ENCODE measurements around the gene ELP4. TPM values are rescaled to one million over a fixed set of nuclear protein-coding genes. Genes with fewer than 3 reads are reported as not detected.

The ELP4 gene
- total and polyA plus RNA-seq, 9 of the 15 experiments (the other 6 are each of a cell fraction or from before 2014, with no cell fraction given) = 24.1 to 60.3 (median 38.7) TPM

- POLR2A ChIA-PET = no interaction called here
- Histone ChIP-seq H3K79me2 (ENCODE audit: control insufficient read depth, insufficient read depth, low read length) (no peaks in the 10 kb centered on the region), H3K4me1 (replicated peaks in 1 of 2; ENCODE audit: control insufficient read depth in 2 of 2, insufficient read depth in 2 of 2, low read length in 2 of 2) (no peaks in the 10 kb centered on the region), H3K9ac (ENCODE audit: insufficient read depth in 1 of 2, low read depth in 2 of 2, low read length in 2 of 2) (no peak overlapping the region), H3K9me3 (replicated peaks; ENCODE audit: control insufficient read depth, insufficient read depth, low read depth, low read length) (no peaks in the 10 kb centered on the region), H3K9me1 (ENCODE audit: control insufficient read depth, insufficient read depth, low read length) (no peaks in the 10 kb centered on the region), H3K4me3 (no peak overlapping the region), H3K36me3 (ENCODE audit: control insufficient read depth, insufficient read depth, low read length) (no peaks in the 10 kb centered on the region), H3K27ac (ENCODE audit: extremely low read depth, low read depth, low read length) (no peak overlapping the region), H2AFZ (ENCODE audit: low read depth, low read length) (no peak overlapping the region), H3K4me2 (ENCODE audit: insufficient read depth, low read length) (no peak overlapping the region), H4K20me1 (replicated peaks; ENCODE audit: control insufficient read depth, insufficient read depth, low read length) (no peaks in the 10 kb centered on the region), H3K27me3 (ENCODE audit: control insufficient read depth in 2 of 2, insufficient read depth in 2 of 2, low read length in 2 of 2) (no peaks in the 10 kb centered on the region)
- intact Hi-C loops (cut with micrococcal nuclease) = no loop called here
- DNase-seq (ENCODE audit: extremely low read depth in 1 of 4, low spot score in 3 of 4) (no peak), ATAC-seq (no peak), FAIRE-seq (no peak)
- CTCF ChIA-PET (ENCODE audit: low intra/inter-chr PET ratio) = no interaction called here
- BruUV-seq (replicated peaks) = no TSS peak
- in situ Hi-C loops (cut with MboI) = no loop called here
- TF ChIP-seq CREBBP (IDR thresholded peaks at IDR 0.05; ENCODE audit: low read depth, low read length) (no peak), ETS1 (conservative IDR thresholded peaks at IDR 0.05; ENCODE audit: control insufficient read depth, low read depth, low read length) (no peak), ELK3 (CRISPR knock-in tag; IDR thresholded peaks at IDR 0.05) (no peak), RB1 (IDR thresholded peaks at IDR 0.05; ENCODE audit: low read depth) (no peak), ID3 (CRISPR knock-in tag; IDR thresholded peaks at IDR 0.05) (no peak), ID3 (tag; IDR thresholded peaks at IDR 0.05) (no peak), ZNF449 (CRISPR knock-in tag; IDR thresholded peaks at IDR 0.05) (no peak), ZNF584 (CRISPR knock-in tag; IDR thresholded peaks at IDR 0.05; ENCODE audit: low read depth) (no peak)
Observed at GRCh38 chr11:31529701-31530100, 20.1 kb downstream of the ELP4 start.

Data from K562 (cell line).